DMS53 treated with DMSO at 0.1 percent for 48 hours (cell line): ENCODE measurements around the gene FILIP1L.

Experiments
- DNase-seq: peaks from one replicate; lab custom pipeline; 2025; ENCODE audit not compliant: unreplicated experiment; lab: John Stamatoyannopoulos, UW

Gene FILIP1L

GRCh38 chr3:99981138-99981537 is 133.2 kb downstream of the FILIP1L start:
- DNase-seq = no peak

- no peak for DNase-seq
Observed at GRCh38 chr3:99980606-99981005, 133.7 kb downstream of the FILIP1L start.

- no peak for DNase-seq
Observed at GRCh38 chr3:99978221-99978620, 136.1 kb downstream of the FILIP1L start.

DNA sequence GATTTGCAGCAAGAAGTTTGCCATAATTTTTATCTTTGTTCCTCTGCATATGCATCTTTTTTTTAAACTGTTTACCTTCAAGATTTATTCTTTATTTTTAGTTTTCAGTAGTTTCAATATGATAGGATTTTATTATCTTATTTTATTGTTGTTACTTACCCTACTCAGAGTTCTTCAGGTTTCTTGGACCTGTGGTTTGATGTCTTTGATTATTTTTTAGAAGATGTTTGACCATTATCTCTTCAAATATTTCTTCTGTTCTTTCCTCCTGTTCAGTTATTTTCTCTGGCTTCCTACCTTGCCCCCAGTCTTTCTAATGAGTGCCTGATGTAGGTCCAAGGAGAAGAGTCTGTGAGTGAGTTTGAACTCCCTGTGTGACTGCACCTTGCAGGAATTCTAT is 137.7 kb downstream of the FILIP1L start:
- no peak for DNase-seq

- DNase-seq = no peak
Observed at GRCh38 chr3:99974989-99975388, 139.3 kb downstream of the FILIP1L start.

DNA sequence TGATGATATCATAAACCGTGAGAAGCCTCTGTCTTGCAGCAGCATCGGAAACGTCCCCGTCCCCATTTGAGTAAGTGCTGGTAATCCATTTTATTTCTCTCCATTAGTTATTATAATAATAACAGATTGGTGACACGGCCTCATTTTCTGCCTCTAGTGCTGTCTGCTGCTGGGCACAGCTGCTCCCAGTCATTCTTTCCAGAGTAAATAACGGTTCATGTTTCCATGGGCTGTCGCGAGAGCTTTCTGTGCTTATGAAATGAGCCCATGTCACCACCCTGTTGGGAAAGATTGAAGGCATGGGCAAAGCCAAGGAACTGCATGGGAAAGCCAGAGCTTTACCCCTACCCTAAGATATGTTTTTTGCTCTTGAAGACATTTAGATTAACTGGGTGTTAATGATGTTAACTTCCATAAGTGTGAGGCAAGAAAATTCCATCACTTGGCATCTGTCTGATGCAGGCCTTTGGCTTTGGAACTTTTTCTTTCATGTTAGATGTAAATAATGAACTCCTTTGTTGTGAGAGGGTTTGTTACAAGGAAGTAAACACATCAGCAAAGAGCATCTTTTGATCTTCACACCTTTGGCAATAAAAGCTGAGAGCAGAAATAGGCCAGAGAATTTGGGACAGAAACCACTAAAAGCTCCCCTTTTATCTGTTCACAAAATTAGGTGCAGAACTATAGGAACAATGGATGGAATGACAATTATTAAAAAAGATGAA is 141.8 kb downstream of the FILIP1L start:
- DNase-seq = no peak

DNA sequence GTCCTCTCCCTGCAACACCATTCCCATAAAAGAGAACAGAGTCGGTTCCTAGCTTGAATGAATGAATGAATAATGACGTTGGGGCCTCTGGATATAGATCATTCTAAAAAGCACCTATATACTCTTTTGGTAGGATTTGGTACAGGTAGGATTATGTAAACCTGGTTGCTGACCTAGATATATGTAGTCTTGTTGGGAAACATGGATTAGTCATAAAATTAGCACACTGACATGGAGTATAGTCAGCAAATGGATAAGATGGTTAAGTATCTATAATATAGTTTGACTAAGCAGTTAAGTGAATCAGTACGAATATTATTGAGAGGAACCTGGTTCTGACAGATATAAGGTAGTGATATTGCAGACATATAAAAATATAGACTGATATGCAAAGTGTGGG is 142.5 kb downstream of the FILIP1L start:
- DNase-seq = no peak

DNA sequence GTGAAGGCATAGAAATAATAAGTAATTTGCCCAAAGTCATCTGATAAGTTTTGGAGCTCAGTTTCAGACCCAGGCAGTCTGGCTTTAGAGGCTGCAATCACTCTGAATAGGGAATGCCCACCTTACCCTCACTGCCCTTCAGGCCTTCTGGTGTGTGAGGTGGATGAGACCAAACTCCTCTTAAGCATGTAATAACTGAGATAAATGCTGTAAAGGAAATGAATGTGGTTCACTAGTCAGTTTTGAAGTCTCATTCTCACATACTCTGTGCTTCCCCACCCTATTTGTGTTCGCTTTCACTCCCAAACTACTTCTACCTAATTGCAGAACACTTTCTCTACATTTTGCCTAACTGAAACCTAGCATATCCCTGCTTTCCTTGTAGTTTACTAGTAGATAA is 144.1 kb downstream of the FILIP1L start:
- DNase-seq = no peak

DNA sequence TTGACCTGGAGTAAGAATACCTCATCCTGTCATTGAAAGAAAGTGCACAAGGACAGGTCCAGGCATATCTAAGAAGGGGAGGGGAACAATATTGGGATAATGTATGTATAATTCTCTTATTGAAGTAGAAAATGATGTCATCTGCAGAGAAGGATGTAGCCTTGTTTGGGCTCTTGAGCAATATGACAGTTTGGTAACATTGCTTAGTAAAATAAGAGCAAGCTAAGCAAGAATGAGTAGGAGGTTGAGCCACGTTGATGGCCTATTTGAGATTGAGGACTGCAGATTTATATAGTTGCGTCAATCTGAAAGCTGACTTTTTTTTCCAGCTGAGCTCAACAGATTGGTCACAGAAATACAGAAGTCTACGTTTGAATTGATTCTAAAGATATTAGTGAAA is 145.2 kb downstream of the FILIP1L start:
- DNase-seq = no peak

DNA sequence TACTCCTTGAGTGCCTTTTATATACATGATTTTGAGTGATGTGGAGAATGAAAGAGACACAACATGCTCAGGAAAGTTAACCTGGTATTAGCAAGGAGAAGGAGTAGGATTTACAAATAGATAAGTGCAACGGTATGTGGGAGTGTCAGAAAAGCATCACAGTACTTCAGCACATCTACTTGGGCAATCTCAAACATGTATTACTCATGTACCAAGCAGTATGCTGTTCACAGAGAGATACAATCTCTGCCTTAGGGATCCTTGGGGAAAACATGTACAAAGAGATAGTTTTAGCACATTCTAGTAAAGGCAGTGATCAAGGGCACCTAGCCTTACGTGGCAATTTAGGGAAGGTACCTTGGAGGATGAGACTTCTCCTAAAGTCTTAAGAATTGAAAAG is 146.5 kb downstream of the FILIP1L start:
- DNase-seq = no peak

DNA sequence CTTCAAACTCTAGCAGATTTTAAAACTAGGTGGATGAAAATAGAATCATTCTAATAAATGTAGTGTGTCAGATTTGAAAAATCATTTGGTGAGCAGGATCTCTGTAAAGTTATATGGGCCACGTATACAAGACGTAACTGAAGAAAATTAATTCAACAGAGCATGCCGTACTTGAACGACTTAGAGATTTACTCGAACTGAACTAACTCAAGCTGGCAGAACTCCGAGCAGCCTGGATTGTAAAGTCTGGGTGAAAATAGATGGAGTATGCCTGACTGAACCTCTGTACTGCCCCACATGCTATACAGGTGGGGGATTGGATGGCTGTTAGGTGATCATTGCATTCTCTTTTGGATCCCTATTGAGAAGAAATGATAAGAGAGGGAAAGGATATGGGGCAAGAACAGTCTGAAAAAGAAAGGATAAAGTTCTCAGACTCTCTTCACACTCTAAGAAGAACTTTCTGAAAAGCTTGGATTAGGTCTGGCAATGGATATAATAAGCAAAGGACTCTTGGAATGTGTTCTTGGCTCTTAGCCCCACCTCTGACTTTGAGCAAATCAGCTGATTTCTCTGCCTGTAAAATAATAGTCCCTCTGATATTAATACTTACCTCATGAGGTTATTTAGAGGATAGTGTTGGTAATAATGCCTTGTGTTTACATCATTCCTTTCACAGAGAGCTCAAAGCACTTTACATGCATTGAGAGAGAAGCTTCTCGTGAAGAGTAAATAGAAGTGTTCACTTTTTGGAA is 147.5 kb downstream of the FILIP1L start:
- no peak for DNase-seq

DNA sequence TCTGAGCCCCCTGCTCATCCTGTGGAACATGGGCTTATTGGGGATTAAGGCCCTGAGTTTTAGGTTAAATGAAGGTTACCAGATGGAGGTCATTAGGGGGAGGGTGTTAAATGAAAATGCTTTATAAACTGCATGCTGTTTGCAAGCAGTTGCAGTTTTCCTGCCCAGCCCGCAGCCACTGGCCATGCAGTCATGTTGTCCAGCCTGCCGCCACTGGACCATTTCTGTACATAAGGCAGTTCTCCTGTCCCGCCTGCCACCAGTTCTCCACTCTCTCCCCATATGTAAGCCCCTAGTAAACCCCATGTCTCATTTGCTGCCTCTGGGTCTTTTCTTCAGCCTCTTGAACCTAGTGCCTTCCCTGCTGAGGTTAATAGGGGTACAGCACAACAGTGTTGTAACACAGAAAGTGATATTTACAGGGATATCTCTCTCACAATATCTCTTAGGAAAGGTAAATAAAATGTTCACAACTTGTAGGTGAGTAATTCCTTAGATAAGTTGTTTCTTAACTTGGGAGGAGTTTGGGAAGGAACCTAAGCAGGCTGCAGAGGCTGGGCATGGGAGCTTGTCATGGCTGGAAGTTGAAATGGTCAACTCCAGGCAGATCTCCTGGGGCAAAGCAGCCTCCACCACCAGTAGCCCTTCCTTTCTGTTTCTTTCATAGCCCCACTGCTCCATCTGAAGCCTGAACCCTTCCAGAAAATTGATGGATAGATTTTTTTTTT is 148.5 kb downstream of the FILIP1L start:
- no peak for DNase-seq

GRCh38 chr3:99965077-99965476 is 149.2 kb downstream of the FILIP1L start:
- no peak for DNase-seq

DNA sequence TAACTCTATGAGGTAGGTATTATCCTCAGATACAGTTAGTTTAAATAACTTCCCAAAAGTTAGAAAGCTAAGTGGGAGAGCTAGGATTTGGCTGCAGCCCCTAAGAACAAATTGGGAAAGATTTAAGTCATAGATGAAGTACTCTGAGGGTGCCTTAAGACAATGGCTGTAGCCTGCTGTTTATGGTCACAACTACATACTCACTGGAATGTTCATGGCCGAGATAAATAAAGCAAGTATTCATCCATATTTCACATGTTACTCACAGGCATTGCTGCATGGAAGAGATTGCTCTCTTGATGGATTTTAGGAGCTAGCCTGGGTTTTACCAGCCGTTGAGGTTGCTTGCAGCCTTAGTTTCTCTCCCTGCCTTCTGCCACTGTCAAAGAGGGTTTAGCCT is 151.6 kb downstream of the FILIP1L start:
- no peak for DNase-seq

- DNase-seq = no peak
Observed at GRCh38 chr3:99961756-99962515, 152.4 kb downstream of the FILIP1L start.

DNA sequence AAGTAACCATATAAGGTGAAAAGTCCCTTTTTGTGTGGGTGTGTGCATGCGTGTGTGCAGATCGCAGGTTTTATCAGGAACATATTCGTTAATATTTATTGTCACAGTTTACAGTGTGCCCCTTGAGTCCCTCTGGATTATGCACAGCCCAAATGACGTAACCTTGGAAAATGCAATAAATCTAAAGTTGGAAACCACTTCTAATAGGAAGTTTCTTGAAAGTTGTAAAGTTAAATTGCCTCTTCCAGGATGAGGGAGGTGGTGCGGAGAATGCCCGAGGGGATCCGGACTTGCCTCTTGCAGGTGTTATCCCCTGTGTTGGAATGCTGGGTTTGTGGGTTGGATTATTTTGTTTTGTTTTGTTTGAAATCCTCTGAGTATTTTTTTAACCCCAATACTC is 153.4 kb downstream of the FILIP1L start:
- DNase-seq = no peak

- DNase-seq = no peak
Observed at GRCh38 chr3:99960123-99960878, 154.0 kb downstream of the FILIP1L start.

- DNase-seq = no peak
Observed at GRCh38 chr3:99958222-99958912, 155.9 kb downstream of the FILIP1L start.

- DNase-seq = no peak
Observed at GRCh38 chr3:99957151-99957796, 157.0 kb downstream of the FILIP1L start.
